Trophoblast cell (in vitro differentiated cells and primary cell): ENCODE results near the gene TRAF2.

Source experiments
- DNase-seq, 2 donors: peaks; one replicate each; pipeline ENCODE4 v3.0.0-alpha.2; 2016
- H2AFZ ChIP-seq: 2 replicates; pipeline ENCODE4 v1.6.1; 2013; ENCODE audit warnings: low read length, moderate library complexity, mild to moderate bottlenecking; ENCODE audit not compliant: insufficient read depth, poor library complexity
- H2AK5ac ChIP-seq: 2 replicates; pipeline ENCODE4 v1.6.1; 2013; ENCODE audit warnings: mild to moderate bottlenecking, low read length
- H2BK120ac ChIP-seq: 2 replicates; pipeline ENCODE4 v1.6.1; 2013; ENCODE audit warnings: low read length, mild to moderate bottlenecking, moderate library complexity; ENCODE audit not compliant: insufficient read depth, poor library complexity
- H2BK12ac ChIP-seq: 2 replicates; pipeline ENCODE4 v1.6.1; 2013; ENCODE audit warnings: mild to moderate bottlenecking, low read length, moderate library complexity
- H2BK5ac ChIP-seq: 2 replicates; pipeline ENCODE4 v1.6.1; 2013; ENCODE audit warnings: low read length, low read depth, moderate library complexity, mild to moderate bottlenecking; ENCODE audit not compliant: poor library complexity
- H3K14ac ChIP-seq: 2 replicates; pipeline ENCODE4 v1.6.1; 2013; ENCODE audit warnings: mild to moderate bottlenecking, low read length
- H3K18ac ChIP-seq: 2 replicates; pipeline ENCODE4 v1.6.1; 2013; ENCODE audit warnings: mild to moderate bottlenecking, low read length
- H3K23ac ChIP-seq: 2 replicates; pipeline ENCODE4 v1.6.1; 2013; ENCODE audit warnings: low read length
- H3K27ac ChIP-seq: 2 replicates; pipeline ENCODE4 v1.5.1; 2013; ENCODE audit warnings: low read depth, mild to moderate bottlenecking, inconsistent platforms, low read length, moderate library complexity
- H3K27me3 ChIP-seq: 2 replicates; pipeline ENCODE4 v1.6.1; 2013; ENCODE audit warnings: inconsistent platforms, mild to moderate bottlenecking, low read length, moderate library complexity; ENCODE audit not compliant: insufficient read depth
- H3K36me3 ChIP-seq, 2 experiments: 1 replicate in 1 of 2; 2 replicates in 1 of 2; pipeline ENCODE4 v1.6.1; 2013; ENCODE audit warnings: low read length in 2 of 2, mild to moderate bottlenecking in 2 of 2, moderate library complexity in 1 of 2; ENCODE audit not compliant: insufficient read depth in 2 of 2, control insufficient read depth in 1 of 2
- H3K4ac ChIP-seq: 2 replicates; pipeline ENCODE4 v1.6.1; 2013; ENCODE audit warnings: low read depth, mild to moderate bottlenecking, low read length, moderate library complexity
- H3K4me1 ChIP-seq, 2 experiments: 1 replicate in 1 of 2; 2 replicates in 1 of 2; pipeline ENCODE4 v1.6.1; 2013; ENCODE audit warnings: low read length in 2 of 2, mild to moderate bottlenecking in 2 of 2, moderate library complexity in 1 of 2; ENCODE audit not compliant: insufficient read depth in 2 of 2, control insufficient read depth in 1 of 2
- H3K4me2 ChIP-seq: 2 replicates; pipeline ENCODE4 v1.6.1; 2013; ENCODE audit warnings: inconsistent platforms, mild to moderate bottlenecking, low read length, moderate library complexity
- H3K4me3 ChIP-seq: 2 replicates; pipeline ENCODE4 v1.5.1; 2013; ENCODE audit warnings: mild to moderate bottlenecking, low read depth, low read length, inconsistent platforms
- H3K79me1 ChIP-seq: one replicate; pipeline ENCODE4 v1.6.1; 2013; ENCODE audit warnings: low read length
- H3K79me2 ChIP-seq: 2 replicates; pipeline ENCODE4 v1.6.1; 2013; ENCODE audit warnings: low read length, mild to moderate bottlenecking; ENCODE audit not compliant: control insufficient read depth, insufficient read depth, poor library complexity
- H3K9ac ChIP-seq: 2 replicates; pipeline ENCODE4 v1.6.1; 2013; ENCODE audit warnings: mild to moderate bottlenecking, low read length
- H3K9me3 ChIP-seq: 2 replicates; pipeline ENCODE4 v1.6.1; 2013; ENCODE audit warnings: low read depth, mild to moderate bottlenecking, control low read depth, inconsistent platforms, low read length; ENCODE audit not compliant: insufficient read depth
- H4K12ac ChIP-seq: 2 replicates; pipeline ENCODE4 v1.6.1; 2013; ENCODE audit warnings: low read depth, mild to moderate bottlenecking, low read length, moderate library complexity
- H4K8ac ChIP-seq: 2 replicates; pipeline ENCODE4 v1.6.1; 2013; ENCODE audit warnings: low read depth, mild to moderate bottlenecking, low read length, moderate library complexity
- H4K91ac ChIP-seq: one replicate; pipeline ENCODE4 v1.6.1; 2013; ENCODE audit warnings: low read depth, mild to moderate bottlenecking, low read length, moderate library complexity
- WGBS: extraction: QIAGEN DNeasy Blood & Tissue Kit; methylation state at CpG from one replicate; pipeline ENCODE4 v1.1.7; 2013; ENCODE audit warnings: missing lambda C conversion rate; ENCODE audit not compliant: insufficient read length, insufficient coverage; ENCODE audit errors: extremely low coverage; 5-methylcytosine and 5-hydroxymethylcytosine counted together

Gene TRAF2

DNA sequence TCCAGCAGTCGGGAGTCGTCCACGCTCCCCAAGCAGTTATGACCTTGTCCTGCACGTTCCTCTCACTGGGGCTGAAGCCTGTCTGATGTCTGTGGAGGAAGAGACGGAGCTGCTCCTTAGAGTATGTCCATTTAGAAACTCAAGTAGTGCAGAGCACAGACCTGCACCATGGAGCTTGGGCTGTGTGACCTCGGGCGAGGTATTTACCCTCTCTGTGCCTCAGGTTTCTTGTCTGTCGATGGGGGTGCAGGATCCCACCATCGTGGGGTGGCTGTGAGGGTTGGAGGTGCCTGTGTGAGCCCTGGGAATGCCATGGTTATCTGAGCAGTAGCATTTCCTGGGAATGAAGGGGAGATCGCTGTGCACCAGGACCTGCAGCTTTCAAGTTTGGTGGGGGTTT is 14.2 kb downstream of the TRAF2 start:
- Histone ChIP-seq H3K9ac (no peak overlapping the region), H3K9me3 (peaks cover 5% of the 10 kb centered on the region), H4K8ac (no peak overlapping the region), H3K14ac (no peak overlapping the region), H3K27me3 (no peaks in the 10 kb centered on the region), H4K12ac (no peak overlapping the region), H2AFZ (no peak overlapping the region), H3K18ac (no peak overlapping the region), H3K79me2 (no peaks in the 10 kb centered on the region), H3K79me1 (no peaks in the 10 kb centered on the region), H2AK5ac (no peak overlapping the region), H3K36me3 (peaks cover 50 to 55% of the 10 kb centered on the region in 2 experiments), H3K4ac (no peak overlapping the region), H2BK5ac (no peak overlapping the region), H2BK120ac (no peak overlapping the region), H3K4me3 (no peak overlapping the region), H4K91ac (no peak overlapping the region), H3K4me1 (peaks cover 6 to 10% of the 10 kb centered on the region in 2 experiments), H2BK12ac (no peak overlapping the region), H3K27ac (no peak overlapping the region), H3K23ac (no peak overlapping the region), H3K4me2 (no peak overlapping the region)
- DNase-seq, result no peak
- no CpG with 5 or more reads among the region's 10 CpGs for WGBS

DNA sequence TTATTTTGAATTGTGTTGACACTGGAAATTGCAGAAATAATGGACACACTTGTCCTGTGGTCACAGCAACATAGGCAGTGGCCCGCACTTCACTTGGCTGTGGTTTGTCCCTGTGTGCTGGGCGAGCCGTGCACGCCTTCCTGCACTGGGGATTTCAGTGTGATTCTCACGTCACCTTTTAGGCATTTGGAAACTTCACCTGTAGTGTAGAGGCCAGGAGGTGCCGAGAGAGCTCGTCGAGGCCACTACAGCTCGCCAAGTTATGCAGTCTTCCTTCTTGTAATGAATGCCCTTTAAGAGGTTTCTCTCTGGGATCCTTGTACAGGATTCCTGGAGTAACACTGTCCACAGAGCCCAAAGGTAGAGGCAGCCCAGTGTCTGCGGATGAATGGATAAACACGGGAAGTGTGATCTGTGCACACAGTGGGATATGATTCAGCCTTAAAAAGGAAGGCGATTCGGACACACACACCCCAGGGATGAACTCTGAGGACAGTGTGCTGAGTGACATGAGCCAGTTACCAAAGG is 14.7 kb downstream of the TRAF2 start:
- no peak overlapping the region for H3K14ac ChIP-seq
- no peak overlapping the region for H3K27ac ChIP-seq
- no peak overlapping the region for H3K23ac ChIP-seq
- no peaks in the 10 kb centered on the region for H3K79me2 ChIP-seq
- H3K4me2 ChIP-seq, result no peak overlapping the region
- no peak overlapping the region for H2BK5ac ChIP-seq
- no peak overlapping the region for H3K4me3 ChIP-seq
- H3K27me3 ChIP-seq, result no peaks in the 10 kb centered on the region
- no peak overlapping the region for H2BK120ac ChIP-seq
- peaks cover 49 to 57% of the 10 kb centered on the region in 2 experiments for H3K36me3 ChIP-seq
- H3K79me1 ChIP-seq, result no peaks in the 10 kb centered on the region
- no peak overlapping the region for H3K4ac ChIP-seq
- no CpG with 5 or more reads among the region's 13 CpGs for whole genome bisulfite sequencing
- no peak overlapping the region for H2AFZ ChIP-seq
- H3K18ac ChIP-seq, result no peak overlapping the region
- no peak overlapping the region for H4K91ac ChIP-seq
- H3K9ac ChIP-seq, result no peak overlapping the region
- peaks cover 6 to 10% of the 10 kb centered on the region in 2 experiments for H3K4me1 ChIP-seq
- no peak overlapping the region for H2AK5ac ChIP-seq
- DNase-seq, result peak; percentile 57 to 60
- no peak overlapping the region for H2BK12ac ChIP-seq
- H4K12ac ChIP-seq, result no peak overlapping the region
- H3K9me3 ChIP-seq, result peaks cover 5% of the 10 kb centered on the region
- H4K8ac ChIP-seq, result no peak overlapping the region

DNA sequence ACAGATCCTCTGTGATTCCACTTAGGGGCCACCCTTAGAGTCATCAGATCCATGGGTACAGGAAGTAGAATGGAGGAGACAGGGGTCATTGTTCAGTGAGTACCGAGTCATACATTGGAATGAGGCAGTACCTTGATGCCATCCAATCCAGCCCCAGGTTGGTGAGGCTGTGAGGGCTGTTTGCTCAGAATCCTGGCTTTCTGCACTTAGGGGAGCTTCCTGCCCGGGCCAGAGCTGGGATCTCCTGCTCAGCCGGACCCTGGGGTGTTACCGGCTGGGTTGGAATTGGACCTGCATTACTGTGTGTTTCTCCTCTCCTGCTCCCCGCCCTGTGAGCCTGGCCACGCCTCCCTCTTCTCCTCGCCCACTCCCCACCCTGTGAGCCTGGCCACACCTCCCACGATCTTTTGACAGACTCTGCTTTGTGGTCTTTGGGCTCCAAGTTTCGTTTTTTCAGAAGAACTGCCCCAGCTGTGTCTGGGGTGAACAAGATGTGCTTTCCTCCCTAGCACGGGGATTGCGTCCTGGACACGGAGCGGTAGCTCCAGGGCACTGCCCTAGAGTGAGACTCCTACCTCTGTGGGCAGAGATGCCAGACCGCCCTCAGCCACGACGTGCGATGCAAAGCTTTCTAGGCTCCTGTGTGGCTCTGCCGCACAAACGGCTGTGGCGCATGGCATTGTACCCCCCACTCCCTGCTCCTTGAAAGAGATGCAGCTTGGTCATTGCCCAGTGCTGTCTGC is 15.4 kb downstream of the TRAF2 start:
- H3K9me3 ChIP-seq, result peaks cover 3% of the 10 kb centered on the region
- H2BK12ac ChIP-seq, result no peak overlapping the region
- no peak overlapping the region for H2AK5ac ChIP-seq
- no peak overlapping the region for H4K91ac ChIP-seq
- H3K4me1 ChIP-seq, result peaks cover 6 to 10% of the 10 kb centered on the region in 2 experiments
- no peak overlapping the region for H3K4ac ChIP-seq
- no peaks in the 10 kb centered on the region for H3K79me2 ChIP-seq
- no peak overlapping the region for H3K14ac ChIP-seq
- H3K9ac ChIP-seq, result no peak overlapping the region
- no peak overlapping the region for H3K23ac ChIP-seq
- H3K36me3 ChIP-seq, result peaks cover 50 to 59% of the 10 kb centered on the region in 2 experiments
- no peak overlapping the region for H2AFZ ChIP-seq
- no peak for DNase-seq
- H3K4me3 ChIP-seq, result no peak overlapping the region
- H3K18ac ChIP-seq, result peak overlapping the region; percentile 8
- peak overlapping the region; percentile 20 for H3K27ac ChIP-seq
- WGBS, result no CpG with 5 or more reads among the region's 20 CpGs
- H3K27me3 ChIP-seq, result no peaks in the 10 kb centered on the region
- H2BK120ac ChIP-seq, result peak overlapping the region; percentile 7
- H2BK5ac ChIP-seq, result no peak overlapping the region
- H4K8ac ChIP-seq, result no peak overlapping the region
- no peak overlapping the region for H4K12ac ChIP-seq
- no peak overlapping the region for H3K4me2 ChIP-seq
- H3K79me1 ChIP-seq, result no peaks in the 10 kb centered on the region

DNA sequence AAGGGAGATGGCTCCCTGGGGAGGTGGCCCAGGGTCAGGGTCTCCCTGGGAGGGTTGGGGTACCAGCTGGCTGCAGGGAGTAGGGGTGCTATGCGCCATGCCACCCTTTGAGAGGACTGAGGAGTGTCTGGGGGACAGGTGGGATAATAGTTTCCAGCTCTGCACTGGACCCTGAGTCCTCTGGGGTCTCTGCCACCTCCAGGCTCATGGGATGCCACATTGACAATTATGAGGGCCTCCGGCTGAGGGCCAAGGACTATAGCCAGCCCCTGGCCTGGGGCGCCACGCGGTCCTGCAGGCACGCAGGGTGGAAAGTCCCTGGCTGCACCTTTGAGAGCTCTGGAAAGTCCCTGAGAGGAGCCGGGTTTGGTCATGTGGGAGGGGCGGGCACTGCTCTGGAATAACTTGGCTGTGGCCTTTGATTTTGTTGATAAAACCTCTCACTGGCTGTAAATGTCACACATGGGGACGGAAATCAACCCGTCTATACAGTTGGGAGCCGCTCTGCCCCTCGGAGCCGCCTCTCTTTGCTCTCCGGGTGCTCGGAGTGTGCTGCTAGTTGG is 16.0 kb downstream of the TRAF2 start:
- Histone ChIP-seq H4K12ac (no peak overlapping the region), H3K79me2 (no peaks in the 10 kb centered on the region), H3K27ac (peak overlapping the region; percentile 20), H2BK5ac (no peak overlapping the region), H3K14ac (no peak overlapping the region), H3K4me3 (no peak overlapping the region), H3K18ac (no peak overlapping the region), H3K23ac (no peak overlapping the region), H3K9me3 (peaks cover 3% of the 10 kb centered on the region), H3K4me2 (no peak overlapping the region), H3K27me3 (no peaks in the 10 kb centered on the region), H3K4me1 (peaks cover 6 to 10% of the 10 kb centered on the region in 2 experiments), H2AFZ (no peak overlapping the region), H4K8ac (no peak overlapping the region), H4K91ac (no peak overlapping the region), H2BK120ac (peak overlapping the region; percentile 7), H3K4ac (no peak overlapping the region), H3K9ac (no peak overlapping the region), H2BK12ac (no peak overlapping the region), H3K79me1 (no peaks in the 10 kb centered on the region), H3K36me3 (peaks cover 57 to 65% of the 10 kb centered on the region in 2 experiments), H2AK5ac (no peak overlapping the region)
- peak; percentile 61 to 64 for DNase-seq
- WGBS, result no CpG with 5 or more reads among the region's 15 CpGs
